HG03460 (cell line): ENCODE data around the gene PDGFA.

Experiments
- ATAC-seq: cut with Tn5 transposase; IDR thresholded peaks from one replicate; pipeline ENCODE4 v1.9.1; 2021; ENCODE audit not compliant: unreplicated experiment

PDGFA gene

GRCh38 chr7:537911-538634 lies 18.4 kb upstream of the PDGFA start:
- no peak for ATAC-seq

- no peak for ATAC-seq
Measured at GRCh38 chr7:536231-536630, 16.6 kb upstream of the PDGFA start.

GRCh38 chr7:534959-535358 lies 15.3 kb upstream of the PDGFA start:
- ATAC-seq, result no peak

GRCh38 chr7:534075-534474 lies 14.4 kb upstream of the PDGFA start:
- no peak for ATAC-seq

- ATAC-seq, result no peak
Measured at GRCh38 chr7:533266-533665, 13.6 kb upstream of the PDGFA start.

GRCh38 chr7:532379-533143 lies 12.9 kb upstream of the PDGFA start:
- no peak for ATAC-seq

- ATAC-seq, result no peak
Measured at GRCh38 chr7:531777-532176, 12.1 kb upstream of the PDGFA start.

GRCh38 chr7:528451-528850 lies 8.8 kb upstream of the PDGFA start:
- no peak for ATAC-seq

GRCh38 chr7:527723-528122 lies 8.1 kb upstream of the PDGFA start:
- no peak for ATAC-seq

GRCh38 chr7:526460-527034 lies 6.9 kb upstream of the PDGFA start:
- ATAC-seq, result no peak

GRCh38 chr7:525740-526139 lies 6.1 kb upstream of the PDGFA start:
- ATAC-seq, result no peak

GRCh38 chr7:524800-525199 lies 5.2 kb upstream of the PDGFA start:
- ATAC-seq, result no peak

GRCh38 chr7:523347-524336 lies 4.0 kb upstream of the PDGFA start:
- ATAC-seq, result no peak

- ATAC-seq, result no peak
Measured at GRCh38 chr7:522951-523314, 3.3 kb upstream of the PDGFA start.

- no peak for ATAC-seq
Measured at GRCh38 chr7:522071-522950, 2.7 kb upstream of the PDGFA start.

- no peak for ATAC-seq
Measured at GRCh38 chr7:521221-522070, 1.8 kb upstream of the PDGFA start.

GRCh38 chr7:520503-521161 lies 986 bp upstream of the PDGFA start:
- ATAC-seq, result no peak

- no peak for ATAC-seq
Measured at GRCh38 chr7:518630-519483, 789 bp downstream of the PDGFA start.
